Activated CD8-positive, alpha-beta memory T cell treated with anti-CD3 and anti-CD28 coated beads for 48 hours (primary cell): ENCODE data around the gene GNG13.
"Not testable (repeated sequence)": the region's sequence is repeated elsewhere in the genome, so short reads cannot be mapped to it uniquely, and the experiment has no call there.

ENCODE experiments used
- DNase-seq, 3 experiments: peaks; one replicate each; pipeline ENCODE4 v3.0.0-alpha.2; 2020; ENCODE audit warnings: low read depth in 2 of 3, low spot score in 2 of 3

GNG13 gene

DNA sequence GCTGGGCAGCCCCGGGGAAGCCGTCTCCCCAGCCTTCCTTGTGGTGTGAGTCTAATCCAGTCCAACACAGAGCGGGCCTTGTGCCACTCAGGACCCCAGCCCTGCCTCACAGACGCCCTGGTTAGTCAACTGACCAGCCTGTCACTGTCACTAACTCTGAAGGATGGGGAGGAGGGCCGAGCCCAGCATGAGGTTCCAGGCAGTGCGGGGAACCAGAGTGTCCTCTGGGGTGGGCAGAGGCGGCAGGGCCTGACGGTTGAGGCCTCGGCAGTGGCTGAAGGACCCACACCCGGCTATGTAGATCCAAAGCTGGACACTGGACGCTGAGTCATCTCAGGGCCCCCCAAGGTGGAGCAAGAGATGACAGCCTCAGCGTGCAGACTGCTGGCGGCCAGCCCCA lies 21.0 kb downstream of the GNG13 start:
- DNase-seq: no peak

DNA sequence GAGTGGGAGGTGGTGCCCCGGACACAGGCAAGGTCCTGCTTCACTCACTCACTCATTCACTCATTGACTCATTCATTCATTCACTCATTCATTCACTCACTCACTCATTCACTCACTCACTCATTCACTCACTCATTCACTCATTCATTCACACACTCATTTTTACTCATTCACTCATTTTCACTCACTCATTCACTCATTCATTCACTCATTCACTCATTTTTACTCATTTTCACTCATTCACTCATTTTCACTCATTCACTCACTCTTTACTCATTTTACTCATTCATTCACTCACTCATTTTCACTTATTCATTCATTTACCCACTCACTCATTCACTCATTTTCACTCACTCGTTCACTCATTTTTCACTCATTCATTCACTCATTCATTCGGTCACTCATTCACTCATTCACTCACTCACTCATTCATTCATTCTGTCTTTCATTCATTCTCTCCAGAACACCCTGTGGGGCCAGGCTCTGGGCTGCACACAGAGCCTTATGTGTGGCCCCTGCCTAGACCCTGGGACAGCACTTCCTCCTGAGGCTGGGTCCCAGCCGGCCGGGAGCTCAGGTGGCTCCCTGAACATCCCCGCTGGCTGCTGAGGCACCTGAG lies 21.5 kb downstream of the GNG13 start:
- DNase-seq: no peak

DNA sequence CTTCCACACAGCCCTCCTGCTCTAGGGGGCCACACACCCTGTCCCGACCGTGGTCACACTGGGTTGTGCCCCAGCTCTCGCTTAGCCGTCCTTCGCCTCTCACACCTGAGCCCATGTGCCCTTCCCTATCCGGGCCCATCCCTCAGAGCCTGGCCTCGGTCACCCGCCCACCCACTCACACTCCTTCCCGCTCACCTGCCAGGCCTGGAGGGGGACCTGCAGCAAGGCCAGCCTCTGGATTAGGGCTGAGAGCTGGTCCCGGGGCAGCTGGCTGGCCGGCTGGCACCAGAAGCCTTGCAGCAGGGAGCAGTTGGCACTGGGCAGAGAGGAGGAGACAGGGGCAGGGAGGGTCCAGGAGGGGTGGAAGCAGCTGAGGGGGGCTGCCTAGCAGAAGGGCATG lies 22.1 kb downstream of the GNG13 start:
- no peak for DNase-seq

DNA sequence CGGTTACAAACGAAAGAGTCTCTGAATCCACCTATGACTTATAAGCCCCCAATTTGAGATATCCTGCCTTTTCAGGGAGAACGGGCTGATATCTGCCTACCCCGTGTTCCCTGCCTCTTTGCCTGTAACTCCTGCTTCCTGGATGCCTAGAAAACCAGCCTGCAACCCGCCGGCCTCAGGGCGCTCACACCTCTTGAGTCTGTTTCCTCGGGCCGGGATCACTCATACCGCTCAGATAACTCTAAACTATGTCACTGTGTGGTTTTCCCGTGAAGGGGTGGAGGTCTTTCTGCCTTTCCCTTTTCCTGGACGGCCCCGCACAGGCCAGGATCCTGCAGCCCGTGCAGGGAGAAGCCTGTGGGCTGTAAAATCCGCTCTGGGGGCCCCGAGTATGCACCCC lies 22.7 kb downstream of the GNG13 start:
- no peak for DNase-seq

DNA sequence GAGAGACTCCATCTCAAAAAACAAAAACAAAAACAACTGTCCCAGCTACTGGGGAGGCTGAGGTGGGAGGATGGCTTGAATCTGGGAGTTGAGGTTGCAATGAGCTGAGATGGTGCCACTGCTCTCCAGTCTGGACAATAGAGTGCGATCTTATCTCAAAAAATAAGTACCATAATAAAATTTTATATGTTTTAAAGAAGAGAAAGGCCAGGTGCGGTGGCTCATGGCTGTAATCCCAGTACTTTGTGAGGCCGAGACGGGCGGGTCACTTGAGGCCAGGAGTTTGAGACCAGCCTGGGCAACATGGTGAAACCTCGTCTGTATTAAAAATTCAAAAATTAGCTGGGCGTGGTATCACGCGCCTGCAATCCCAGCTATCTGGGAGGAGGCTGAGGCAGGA lies 23.7 kb downstream of the GNG13 start:
- no peak for DNase-seq

DNA sequence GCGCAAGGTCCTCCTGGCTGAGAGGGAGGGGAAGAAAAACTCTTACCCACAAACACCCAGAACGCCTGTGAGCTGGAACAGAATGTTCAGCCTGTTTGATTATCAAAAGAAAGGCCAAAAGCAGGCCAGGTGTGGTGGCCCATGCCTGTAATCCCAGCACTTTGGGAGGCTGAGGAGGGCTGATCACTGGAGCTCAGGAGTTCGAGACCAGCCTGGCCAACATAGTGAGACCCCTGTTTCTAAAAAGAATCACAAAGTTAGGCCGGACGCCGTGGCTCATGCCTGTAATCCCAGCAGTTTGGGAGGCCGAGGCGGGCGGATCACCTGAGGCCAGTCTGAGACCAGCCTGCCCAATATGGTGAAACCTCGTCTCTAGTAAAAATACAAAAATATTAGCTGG lies 24.2 kb downstream of the GNG13 start:
- DNase-seq: not testable (repeated sequence)

DNA sequence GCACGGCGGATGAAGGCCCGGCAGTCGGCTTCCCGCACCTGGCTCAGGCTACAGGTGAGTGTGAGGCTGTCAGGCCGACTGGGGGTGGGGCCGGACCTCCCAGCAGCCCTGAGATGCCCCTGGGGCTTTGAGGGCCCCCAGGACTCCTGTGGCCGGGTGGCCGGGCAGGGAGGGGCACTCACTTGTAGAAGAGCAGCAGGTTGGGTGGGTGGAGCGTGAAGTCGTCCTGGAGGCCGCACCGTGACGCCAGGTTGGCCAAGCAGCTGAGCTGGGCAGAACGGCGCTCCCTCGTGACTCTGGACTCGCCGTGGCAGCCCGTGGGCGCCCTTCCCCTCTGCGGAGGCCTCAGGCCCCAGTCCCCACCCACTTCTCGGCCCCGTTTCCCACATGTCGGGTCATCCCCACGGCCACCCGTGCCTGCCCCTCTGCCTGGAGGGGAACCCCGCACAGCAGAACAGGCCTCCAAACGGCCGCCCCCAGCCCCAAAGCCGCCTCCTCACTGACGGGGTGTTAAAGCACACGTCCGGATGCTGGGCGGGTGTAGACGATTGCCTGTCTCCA lies 25.2 kb downstream of the GNG13 start:
- no peak for DNase-seq

DNA sequence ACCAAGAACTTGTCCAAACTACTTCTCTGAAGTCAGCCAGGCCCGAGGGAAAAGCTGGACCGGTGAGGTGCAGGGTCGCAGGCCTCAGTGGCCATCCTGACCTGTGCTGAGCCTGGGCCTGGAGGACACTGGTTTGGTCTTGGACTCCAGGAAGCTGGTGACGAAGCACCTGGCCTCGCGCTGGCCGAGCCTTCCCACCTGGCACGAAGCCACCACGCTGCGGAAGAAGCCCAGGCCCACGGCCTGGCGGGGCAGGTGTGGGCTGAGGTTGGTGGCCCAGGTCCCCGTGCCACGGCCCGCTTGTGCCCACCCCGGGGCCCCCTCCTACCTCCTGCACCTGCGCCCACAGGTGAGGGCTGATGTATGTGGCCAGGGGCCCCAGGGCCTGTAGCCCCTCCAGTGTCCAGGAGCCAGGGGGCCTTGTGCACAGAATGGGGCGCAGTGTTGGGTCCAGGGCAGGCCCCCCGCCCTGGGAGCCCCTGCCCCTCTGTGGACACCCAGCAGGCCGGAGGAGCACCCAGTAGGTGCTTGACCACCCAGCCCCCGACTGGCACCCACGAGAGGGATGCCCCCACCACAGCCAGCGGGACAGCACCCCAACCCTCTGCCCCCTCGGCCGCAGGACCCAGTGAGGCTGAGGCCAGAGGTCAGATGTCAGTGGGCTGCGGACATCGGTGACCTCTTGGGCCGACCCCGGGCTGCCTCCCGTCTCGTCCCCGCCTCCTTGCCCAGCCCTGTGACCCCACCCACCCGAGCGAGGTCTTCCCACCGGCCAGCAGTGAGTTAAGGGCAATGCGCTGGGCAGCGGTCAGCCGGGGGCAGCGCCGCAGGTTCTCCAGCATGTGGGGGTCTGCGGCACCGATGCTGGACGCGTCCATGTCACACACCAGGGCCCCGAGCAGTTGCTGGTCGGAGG lies 26.2 kb downstream of the GNG13 start:
- DNase-seq: no peak

DNA sequence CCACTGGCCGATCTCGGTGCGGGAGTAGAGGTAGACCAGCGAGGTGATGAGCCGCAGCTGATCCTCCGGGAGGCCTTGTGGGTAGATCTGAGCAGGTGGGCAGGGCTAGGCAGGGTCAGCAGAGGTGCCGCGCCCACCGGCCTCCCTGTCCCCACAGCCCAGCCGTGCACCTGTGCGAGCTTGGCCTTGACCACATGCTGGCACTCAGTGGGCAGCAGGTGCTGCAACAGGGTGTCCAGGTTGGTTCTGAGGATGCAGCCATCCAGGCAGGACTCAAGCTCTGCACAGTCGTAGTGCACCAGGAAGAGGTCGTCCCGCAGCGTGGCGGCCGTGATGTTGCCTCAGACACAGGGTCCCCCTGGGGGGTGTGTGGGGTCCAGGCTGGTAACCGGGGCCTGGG lies 27.6 kb downstream of the GNG13 start:
- DNase-seq: no peak

DNA sequence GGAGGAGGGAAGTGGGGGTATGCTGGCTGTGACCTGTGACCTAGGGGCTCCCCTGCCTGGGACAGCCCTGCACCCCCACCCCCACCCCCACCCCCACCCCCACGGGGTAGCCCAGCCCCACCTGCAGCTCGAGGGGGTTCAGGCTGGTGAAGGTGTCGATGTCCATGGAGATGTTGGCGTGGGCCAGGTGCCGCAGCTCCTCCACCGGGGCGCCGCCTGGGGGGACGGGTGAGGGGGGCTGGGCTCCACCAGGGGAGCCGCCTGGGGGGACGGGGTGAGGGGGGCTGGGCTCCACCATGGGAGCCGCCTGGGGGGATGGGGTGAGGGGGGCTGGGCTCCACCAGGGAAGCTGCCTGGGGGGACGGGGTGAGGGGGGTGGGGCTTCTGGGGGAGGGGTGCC lies 30.1 kb downstream of the GNG13 start:
- DNase-seq: no peak

DNA sequence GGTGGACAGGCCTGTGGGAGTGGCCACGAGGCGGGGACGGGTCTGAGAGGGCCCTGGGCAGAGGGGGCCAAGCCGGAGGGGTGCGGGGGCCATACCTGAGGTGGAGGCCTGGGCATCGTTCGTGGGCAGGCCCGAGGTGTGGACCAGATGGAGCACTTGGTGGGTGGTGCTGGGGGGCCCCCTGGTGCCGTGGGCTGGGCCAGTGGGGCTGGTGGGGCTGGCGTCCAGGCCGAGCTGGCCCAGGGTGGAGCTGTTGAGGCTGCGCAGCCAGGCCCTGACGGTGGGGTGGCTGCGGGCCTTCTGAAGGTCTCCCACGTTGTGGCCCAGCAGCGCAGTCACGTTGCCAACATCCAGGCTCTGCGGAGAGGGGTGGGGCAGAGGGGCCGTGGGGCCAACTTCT lies 30.6 kb downstream of the GNG13 start:
- no peak for DNase-seq

DNA sequence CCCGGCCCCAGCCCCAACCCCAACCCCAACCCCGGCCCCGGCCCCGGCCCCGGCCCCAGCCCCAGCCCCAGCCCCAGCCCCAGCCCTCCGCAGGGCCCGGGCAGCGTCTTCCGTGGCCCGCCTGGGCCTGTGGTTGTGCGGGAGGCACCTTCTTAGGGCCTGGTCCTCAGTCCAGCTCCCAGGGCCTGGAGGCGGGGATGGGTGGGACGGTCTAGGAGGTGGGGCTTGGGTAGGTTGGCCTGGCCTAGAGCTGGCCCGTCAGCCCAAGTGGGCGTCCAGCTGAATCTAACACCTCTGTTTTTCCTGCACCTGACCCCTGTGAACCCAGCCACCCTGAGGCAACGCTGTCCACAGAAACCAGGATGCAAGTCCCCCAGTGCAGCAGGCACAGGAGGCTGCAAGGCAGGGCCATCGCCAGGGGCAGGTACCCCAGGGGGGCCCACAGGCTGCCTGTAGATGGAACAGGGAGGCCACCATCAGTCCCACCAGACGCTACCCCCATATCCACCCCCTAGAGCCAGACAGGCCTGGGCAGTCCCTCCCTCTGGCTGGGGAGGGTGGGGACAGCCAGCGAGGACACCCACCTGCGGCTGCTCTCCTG lies 31.2 kb downstream of the GNG13 start:
- no peak for DNase-seq

DNA sequence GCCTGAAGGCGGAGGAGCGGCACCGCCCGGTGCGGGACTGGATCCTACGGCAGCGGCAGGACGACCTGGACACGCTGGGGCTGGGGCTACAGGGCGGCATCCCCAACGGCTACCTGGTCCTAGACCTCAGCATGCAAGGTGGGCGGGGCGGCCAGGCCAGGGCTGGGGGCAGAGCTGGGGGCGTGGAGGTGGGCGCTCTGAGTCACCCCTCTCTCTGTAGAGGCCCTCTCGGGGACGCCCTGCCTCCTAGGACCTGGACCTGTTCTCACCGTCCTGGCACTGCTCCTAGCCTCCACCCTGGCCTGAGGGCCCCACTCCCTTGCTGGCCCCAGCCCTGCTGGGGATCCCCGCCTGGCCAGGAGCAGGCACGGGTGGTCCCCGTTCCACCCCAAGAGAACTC lies 32.1 kb downstream of the GNG13 start:
- DNase-seq: no peak

DNA sequence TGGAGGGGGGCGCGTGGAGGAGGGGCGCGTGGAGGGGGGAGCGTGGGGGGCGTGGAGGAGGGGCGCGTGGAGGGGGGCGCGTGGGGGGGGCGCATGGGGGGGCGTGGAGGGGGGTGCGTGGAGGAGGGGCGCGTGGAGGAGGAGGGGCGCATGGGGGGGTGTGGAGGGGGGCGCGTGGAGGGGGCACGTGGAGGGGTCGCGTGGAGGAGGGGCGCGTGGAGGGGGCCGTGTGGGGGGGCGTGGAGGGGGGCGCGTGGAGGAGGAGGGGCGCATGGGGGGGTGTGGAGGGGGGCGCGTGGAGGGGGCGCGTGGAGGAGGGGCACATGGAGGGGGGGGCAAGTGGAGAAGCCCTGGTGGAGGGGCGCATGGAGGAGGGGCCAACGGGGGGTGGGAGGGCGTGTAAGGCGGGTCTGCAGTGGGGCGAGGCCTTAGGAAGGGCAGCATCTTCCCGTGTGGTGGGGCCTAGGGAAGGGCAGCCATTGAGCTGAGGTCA lies 32.7 kb downstream of the GNG13 start:
- DNase-seq: no peak

DNA sequence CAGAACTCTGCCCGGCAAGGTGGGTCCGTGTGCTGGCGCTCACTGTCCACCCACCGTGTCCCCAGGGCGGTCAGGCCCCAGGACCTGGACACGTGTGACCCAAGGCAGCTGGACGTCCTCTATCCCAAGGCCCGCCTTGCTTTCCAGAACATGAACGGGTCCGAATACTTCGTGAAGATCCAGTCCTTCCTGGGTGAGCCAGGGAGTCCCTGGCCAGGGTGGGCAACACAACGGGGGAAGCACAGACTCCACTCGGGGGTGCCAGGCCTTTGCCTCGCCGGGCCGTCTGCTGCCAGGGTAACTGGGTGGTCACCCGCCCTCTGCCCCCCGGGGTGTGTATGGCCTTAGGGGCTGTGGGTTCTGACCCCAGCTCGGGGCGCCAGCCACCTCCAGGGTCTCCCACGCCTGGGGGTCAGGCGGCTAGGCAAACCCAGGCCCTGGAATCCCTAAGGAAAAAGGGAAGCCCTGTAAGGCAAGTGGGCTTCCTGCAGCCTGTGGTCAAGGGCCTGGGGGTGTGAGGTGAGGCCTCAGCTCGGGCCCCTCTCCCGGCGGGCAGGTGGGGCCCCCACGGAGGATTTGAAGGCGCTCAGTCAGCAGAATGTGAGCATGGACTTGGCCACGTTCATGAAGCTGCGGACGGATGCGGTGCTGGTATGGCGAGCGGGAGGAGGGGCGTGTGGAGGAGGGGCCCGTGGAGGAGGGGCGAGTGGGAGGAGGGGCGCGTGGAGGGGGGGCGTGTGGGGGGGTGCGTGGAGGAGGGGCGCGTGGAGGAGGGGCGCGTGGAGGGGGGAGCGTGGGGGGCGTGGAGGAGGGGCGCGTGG lies 33.5 kb downstream of the GNG13 start:
- DNase-seq: no peak

DNA sequence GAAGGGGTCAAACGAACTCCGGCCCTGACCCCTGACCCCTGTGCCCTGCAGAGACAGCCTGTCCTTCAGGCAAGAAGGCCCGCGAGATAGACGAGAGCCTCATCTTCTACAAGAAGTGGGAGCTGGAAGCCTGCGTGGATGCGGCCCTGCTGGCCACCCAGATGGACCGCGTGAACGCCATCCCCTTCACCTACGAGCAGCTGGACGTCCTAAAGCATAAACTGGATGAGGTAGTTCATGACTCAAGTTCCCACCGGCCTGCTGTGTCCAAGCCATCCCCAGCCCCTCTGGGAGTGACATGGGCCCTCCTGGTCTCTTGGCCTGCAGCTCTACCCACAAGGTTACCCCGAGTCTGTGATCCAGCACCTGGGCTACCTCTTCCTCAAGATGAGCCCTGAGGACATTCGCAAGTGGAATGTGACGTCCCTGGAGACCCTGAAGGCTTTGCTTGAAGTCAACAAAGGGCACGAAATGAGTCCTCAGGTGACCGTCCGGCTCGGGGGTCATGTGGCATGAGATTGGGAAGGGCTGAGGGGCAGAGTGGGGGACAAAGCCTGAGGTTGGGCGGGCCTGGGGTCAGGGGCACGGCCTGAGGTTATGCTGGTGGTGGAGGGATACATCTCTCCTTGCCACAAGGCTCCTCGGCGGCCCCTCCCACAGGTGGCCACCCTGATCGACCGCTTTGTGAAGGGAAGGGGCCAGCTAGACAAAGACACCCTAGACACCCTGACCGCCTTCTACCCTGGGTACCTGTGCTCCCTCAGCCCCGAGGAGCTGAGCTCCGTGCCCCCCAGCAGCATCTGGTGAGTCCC lies 34.3 kb downstream of the GNG13 start:
- no peak for DNase-seq

DNA sequence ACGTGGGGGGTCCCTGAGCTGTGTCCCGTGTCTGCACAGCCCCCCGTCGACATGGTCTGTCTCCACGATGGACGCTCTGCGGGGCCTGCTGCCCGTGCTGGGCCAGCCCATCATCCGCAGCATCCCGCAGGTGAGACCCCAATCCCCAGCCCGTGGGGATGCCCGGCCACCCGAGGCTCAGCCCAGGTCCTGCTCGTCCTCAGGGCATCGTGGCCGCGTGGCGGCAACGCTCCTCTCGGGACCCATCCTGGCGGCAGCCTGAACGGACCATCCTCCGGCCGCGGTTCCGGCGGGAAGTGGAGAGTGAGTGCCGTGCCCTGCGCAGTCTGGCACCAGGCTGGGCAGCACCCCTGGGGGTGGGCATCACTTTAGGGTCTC lies 35.1 kb downstream of the GNG13 start:
- DNase-seq: no peak

DNA sequence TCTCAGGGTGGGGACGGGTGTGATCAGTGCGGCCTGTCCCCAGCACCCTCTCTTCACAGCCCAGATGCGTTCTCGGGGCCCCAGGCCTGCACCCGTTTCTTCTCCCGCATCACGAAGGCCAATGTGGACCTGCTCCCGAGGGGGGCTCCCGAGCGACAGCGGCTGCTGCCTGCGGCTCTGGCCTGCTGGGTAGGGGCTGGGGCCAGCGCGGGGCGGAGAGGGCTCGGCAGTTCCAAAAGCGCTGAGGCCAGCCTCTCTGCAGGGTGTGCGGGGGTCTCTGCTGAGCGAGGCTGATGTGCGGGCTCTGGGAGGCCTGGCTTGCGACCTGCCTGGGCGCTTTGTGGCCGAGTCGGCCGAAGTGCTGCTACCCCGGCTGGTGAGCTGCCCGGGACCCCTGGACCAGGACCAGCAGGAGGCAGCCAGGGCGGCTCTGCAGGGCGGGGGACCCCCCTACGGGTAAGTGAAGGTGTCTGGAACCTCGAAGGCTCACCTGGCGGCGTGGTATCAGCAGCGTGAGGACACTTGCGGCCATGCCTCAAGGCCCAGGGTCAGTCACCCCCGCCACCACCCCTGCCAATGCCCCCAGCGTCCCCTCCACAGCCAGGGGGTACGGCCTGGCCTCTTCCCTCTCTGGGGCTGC lies 35.6 kb downstream of the GNG13 start:
- no peak for DNase-seq

DNA sequence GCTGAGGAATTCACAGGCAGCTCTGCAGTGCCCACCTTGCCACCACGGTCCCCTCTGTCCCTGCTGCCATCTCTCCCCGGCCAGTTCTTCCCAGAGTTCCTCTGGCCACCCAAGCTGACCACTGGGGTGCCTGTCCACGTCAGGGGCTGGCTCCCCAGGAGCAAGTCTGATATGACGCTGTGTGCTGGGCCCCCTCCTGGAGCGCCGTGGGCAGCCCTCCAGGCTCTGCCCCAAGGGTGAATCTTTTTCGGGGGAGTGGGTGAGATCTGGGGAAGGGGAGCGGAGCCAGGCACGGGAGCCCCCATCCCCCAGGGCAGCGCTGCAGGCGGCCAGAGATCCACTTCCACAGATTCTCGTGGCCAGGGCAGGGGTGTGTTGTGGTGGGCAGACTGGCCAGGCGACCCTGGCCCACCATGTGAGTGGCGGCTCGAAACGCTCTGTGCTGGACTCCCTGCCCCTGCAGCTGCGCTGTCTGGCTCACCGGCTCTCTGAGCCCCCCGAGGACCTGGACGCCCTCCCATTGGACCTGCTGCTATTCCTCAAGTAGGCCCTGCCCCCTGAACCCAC lies 36.3 kb downstream of the GNG13 start:
- DNase-seq: no peak
